AG08396 (cell line): ENCODE results near the gene CDC42SE1.
"Not testable (repeated sequence)": the region's sequence is repeated elsewhere in the genome, so short reads cannot be mapped to it uniquely, and the experiment has no call there.

Source experiments
- DNase-seq: peaks from one replicate; pipeline ENCODE4 v3.0.0; 2012; ENCODE audit warnings: low spot score, mixed read lengths

CDC42SE1 gene

GRCh38 chr1:151059109-151060006 lies at the start of gene CDC42SE1:
CDC42SE1 (minus strand) TSS chr1:151059622; CDS start chr1:151055730, 3,892 bp downstream.
- peak; percentile 90 for DNase-seq

GRCh38 chr1:151108331-151108730 lies 48.9 kb upstream of the CDC42SE1 start:
- no peak for DNase-seq

GRCh38 chr1:151106894-151107293 lies 47.5 kb upstream of the CDC42SE1 start:
- DNase-seq: peak; percentile 39

- DNase-seq: no peak
Observed at GRCh38 chr1:151104630-151105029, 45.2 kb upstream of the CDC42SE1 start.

GRCh38 chr1:151098126-151098525 lies 38.7 kb upstream of the CDC42SE1 start:
- DNase-seq: no peak

- DNase-seq: not testable (repeated sequence)
Observed at GRCh38 chr1:151097426-151097825, 38.0 kb upstream of the CDC42SE1 start.

GRCh38 chr1:151085953-151086559 lies 26.6 kb upstream of the CDC42SE1 start:
- DNase-seq: no peak

GRCh38 chr1:151072224-151072623 lies 12.8 kb upstream of the CDC42SE1 start:
- DNase-seq: no peak

- DNase-seq: peak; percentile 87
Observed at GRCh38 chr1:151070474-151071276, 11.3 kb upstream of the CDC42SE1 start, which contains the start of gene GABPB2. GABPB2 (plus strand) TSS chr1:151070761; CDS start chr1:151088190, 17,429 bp downstream.

GRCh38 chr1:151069103-151069486 lies 9.7 kb upstream of the CDC42SE1 start:
- no peak for DNase-seq

- DNase-seq: no peak
Observed at GRCh38 chr1:151067185-151067584, 7.8 kb upstream of the CDC42SE1 start.

GRCh38 chr1:151065089-151065645 lies 5.7 kb upstream of the CDC42SE1 start:
- DNase-seq: no peak

- peak; percentile 83 for DNase-seq
Observed at GRCh38 chr1:151062741-151063371, 3.4 kb upstream of the CDC42SE1 start.

GRCh38 chr1:151061704-151062103 lies 2.3 kb upstream of the CDC42SE1 start:
- DNase-seq: no peak

- DNase-seq: no peak
Observed at GRCh38 chr1:151060657-151061421, 1.4 kb upstream of the CDC42SE1 start.

GRCh38 chr1:151060007-151060656 lies 710 bp upstream of the CDC42SE1 start, which contains the start of gene MLLT11:
MLLT11 (plus strand) TSS chr1:151060397; CDS start chr1:151067225, 6,828 bp downstream.
- DNase-seq: peak; percentile 59

GRCh38 chr1:151058692-151059091 lies 730 bp downstream of the CDC42SE1 start:
- peak; percentile 15 for DNase-seq

GRCh38 chr1:151056149-151056548 lies 3.3 kb downstream of the CDC42SE1 start:
- no peak for DNase-seq

- no peak for DNase-seq
Observed at GRCh38 chr1:151055581-151055980, 3.8 kb downstream of the CDC42SE1 start.

- DNase-seq: no peak
Observed at GRCh38 chr1:151054971-151055547, 4.4 kb downstream of the CDC42SE1 start.
